Choroid plexus epithelial cell (primary cell): ENCODE results near the gene PBX2.
"Not testable (repeated sequence)": the region's sequence is repeated elsewhere in the genome, so short reads cannot be mapped to it uniquely, and the experiment has no call there.

Source experiments
- DNase-seq: peaks from one replicate; pipeline ENCODE4 v3.0.0-alpha.2; 2010; ENCODE audit warnings: low read depth
- H3K4me3 ChIP-seq: 2 replicates; pipeline ENCODE4 v1.5.1; 2011; ENCODE audit warnings: low read depth, mild to moderate bottlenecking, control low read depth, low read length, moderate library complexity
- TF ChIP-seq, protein P1 (sequence below): conservative IDR thresholded peaks from 2 replicates; pipeline ENCODE4 v1.5.1; 2011; ENCODE audit warnings: low read depth, mild to moderate bottlenecking, control low read depth, inconsistent platforms, low read length, moderate library complexity

The PBX2 gene

DNA sequence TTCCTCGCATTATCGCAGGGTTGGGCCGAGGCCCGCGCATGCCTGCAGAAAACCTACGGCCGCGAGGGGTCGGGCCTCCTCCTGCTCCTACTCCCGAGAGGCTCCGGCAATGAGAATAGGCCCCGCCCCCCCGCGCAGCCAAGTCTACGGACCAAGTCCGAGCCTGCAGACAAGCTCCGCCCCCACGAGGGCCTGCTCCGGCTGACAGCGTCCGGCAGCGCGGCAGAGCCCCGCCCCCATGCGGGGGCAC lies 5.6 kb upstream of the PBX2 start:
- TF ChIP-seq, protein P1, sequence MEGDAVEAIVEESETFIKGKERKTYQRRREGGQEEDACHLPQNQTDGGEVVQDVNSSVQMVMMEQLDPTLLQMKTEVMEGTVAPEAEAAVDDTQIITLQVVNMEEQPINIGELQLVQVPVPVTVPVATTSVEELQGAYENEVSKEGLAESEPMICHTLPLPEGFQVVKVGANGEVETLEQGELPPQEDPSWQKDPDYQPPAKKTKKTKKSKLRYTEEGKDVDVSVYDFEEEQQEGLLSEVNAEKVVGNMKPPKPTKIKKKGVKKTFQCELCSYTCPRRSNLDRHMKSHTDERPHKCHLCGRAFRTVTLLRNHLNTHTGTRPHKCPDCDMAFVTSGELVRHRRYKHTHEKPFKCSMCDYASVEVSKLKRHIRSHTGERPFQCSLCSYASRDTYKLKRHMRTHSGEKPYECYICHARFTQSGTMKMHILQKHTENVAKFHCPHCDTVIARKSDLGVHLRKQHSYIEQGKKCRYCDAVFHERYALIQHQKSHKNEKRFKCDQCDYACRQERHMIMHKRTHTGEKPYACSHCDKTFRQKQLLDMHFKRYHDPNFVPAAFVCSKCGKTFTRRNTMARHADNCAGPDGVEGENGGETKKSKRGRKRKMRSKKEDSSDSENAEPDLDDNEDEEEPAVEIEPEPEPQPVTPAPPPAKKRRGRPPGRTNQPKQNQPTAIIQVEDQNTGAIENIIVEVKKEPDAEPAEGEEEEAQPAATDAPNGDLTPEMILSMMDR: peak; percentile 51
- DNase-seq: peak; percentile 100
- H3K4me3 ChIP-seq: peak overlapping the region; percentile 89

- peak; percentile 82 for DNase-seq
- TF ChIP-seq, protein P1: peak; percentile 82
- H3K4me3 ChIP-seq: peak overlapping the region; percentile 49
Measured at GRCh38 chr6:32194825-32195651, 5.0 kb upstream of the PBX2 start.

DNA sequence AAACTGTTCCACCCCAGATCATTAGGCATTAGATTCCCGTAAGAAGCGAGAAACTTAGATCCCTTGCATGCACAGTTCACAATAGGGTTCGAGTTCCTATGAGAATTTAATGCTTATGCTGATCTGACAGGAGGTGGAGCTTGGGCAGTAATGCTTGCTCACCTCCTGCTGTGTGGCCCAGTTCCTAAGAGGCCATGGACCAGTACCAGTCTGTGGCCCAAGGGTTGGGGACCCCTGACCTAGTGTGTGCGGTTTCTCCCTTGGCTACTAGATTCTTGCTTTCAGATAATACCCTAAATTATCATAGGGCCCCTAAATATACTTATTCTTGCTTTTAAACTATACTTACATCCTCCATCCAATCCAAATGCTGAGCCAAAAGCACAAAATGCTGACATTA lies 4.4 kb upstream of the PBX2 start:
- no peak for DNase-seq
- TF ChIP-seq, protein P1: no peak
- no peak overlapping the region for H3K4me3 ChIP-seq

GRCh38 chr6:32193096-32193495 lies 3.1 kb upstream of the PBX2 start:
- H3K4me3 ChIP-seq: not testable (repeated sequence)

DNA sequence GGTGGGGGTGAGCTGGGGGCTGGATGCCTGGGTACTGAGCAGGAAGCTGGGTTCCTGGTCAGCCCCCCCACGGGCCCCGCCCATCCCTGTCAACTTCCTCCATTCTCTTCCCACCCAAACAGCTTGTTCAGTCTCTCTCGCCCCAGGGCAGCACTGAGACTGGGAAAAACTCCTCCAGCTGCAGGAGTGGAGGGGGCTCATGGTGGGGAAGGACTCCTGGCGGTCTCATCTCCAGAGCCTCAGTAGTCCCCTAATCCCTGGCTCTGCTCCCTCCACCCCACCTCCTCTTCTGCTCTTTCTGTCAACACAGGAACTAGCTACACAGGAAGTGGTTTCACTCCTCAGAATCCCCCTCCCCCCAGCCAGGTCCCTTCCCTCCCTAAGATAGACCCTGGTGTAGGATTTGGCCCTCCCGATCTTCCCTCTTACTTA lies 2.6 kb upstream of the PBX2 start, which contains the start of gene GPSM3:
TSS of gene GPSM3 (minus strand) at position 36 of the 432 bp plus-strand sequence. CDS start 130 bp downstream, outside the sequence.
- DNase-seq: peak; percentile 56
- H3K4me3 ChIP-seq: peak within 1 kb of the TSS; percentile 44
- TF ChIP-seq, protein P1: no peak

More at GRCh38 chr6:32193096-32193495, 3.1 kb upstream of the PBX2 start:
- DNase-seq: not testable (repeated sequence)

GRCh38 chr6:32191696-32192607 lies 1.9 kb upstream of the PBX2 start:
- TF ChIP-seq, protein P1: no peak
- DNase-seq: no peak
- H3K4me3 ChIP-seq: peak overlapping the region; percentile 30

GRCh38 chr6:32190911-32191677 lies 1.1 kb upstream of the PBX2 start:
- no peak for DNase-seq
- H3K4me3 ChIP-seq: no peak overlapping the region

More at GRCh38 chr6:32190911-32191677, 1.1 kb upstream of the PBX2 start:
- TF ChIP-seq, protein P1: no peak
